NCI-H128 (cell line): ENCODE data around the gene DBNL.

Experiments used
- DNase-seq: peaks from one replicate; lab custom pipeline; 2025; ENCODE audit not compliant: unreplicated experiment; lab: John Stamatoyannopoulos, UW

The DBNL gene

GRCh38 chr7:44042221-44042620, 2.3 kb upstream of the DBNL start:
- DNase-seq = no peak

GRCh38 chr7:44043902-44044301, 600 bp upstream of the DBNL start:
- no peak for DNase-seq

DNA sequence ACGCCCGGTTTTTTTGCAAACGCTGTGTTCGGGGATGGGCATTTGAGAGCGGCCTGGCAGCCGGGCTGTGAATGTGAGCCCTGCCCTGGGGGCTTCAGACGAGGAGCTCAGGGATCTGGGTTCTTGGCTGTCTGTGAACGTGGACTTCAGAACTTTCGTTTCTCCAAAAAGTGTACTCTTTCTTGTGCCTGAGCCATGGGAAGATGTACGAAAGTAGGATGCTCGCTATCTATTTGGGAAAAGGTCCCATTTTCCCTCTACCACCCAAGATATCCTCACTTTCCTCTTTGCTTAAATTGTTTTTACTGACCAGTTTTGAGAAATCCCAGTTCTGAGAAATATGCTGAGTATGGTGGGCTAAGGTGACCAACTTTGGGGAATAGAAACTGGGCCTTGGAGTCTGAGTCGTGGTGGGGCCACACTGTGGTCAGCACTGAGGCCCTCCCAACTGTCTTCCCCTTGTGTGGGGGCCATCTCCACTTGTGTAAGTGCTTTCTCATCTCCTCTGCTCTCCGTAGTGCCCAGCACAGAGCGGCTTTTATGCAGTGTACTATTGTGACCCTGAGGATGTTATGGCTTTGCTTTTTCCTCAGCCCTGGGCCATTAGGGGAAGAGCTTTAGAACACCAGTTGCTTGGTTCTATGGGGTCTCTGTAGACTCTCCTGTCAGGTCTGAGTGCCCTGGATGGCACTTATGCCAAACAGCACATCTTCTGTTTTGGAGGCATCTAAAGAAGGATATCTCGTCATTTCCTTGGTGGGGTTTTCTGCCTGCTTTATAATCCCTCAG, 918 bp downstream of the DBNL start:
- no peak for DNase-seq

- DNase-seq = no peak
Observed at GRCh38 chr7:44046321-44047061, 2.0 kb downstream of the DBNL start.

GRCh38 chr7:44048031-44048795, 3.7 kb downstream of the DBNL start:
- DNase-seq = no peak

DNA sequence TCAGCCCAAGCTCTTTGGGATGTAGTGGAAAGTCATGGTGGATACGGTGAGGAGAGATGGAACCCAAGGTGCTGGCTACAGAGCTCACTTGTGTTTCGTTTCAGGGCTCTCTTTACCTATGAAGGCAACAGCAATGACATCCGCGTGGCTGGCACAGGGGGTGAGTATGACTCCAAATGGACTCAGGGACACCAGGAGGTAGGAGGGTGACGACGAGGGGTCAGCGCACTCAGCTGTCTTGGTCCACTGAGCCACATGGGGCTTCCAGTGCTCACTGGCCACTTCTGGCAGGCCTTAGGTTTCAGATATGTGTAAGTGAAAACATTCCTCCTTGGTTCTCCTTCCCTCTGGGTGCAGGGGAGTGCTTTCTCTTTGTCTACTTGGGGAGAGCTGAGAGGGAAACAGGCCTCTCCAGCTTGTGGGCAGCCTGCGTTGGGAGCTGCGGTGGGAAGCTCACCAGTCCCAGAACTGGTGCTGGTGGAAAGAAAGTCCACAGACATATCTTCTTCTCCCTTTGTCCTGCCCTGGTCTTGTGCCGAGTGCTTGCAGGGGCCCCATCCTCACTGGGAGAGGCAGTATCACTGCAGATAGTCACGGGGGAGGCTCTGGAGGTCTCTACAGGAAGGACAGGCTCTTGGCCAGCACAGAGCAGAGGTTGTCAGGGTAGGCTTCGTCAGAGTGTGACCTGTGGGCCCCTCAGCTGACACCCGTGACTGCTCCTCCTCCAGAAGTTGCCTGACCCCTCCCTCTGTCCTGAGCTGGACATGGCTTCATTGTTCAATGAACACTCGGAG, 5.8 kb downstream of the DBNL start:
- no peak for DNase-seq

GRCh38 chr7:44050915-44051560, 6.5 kb downstream of the DBNL start:
- DNase-seq = no peak

DNA sequence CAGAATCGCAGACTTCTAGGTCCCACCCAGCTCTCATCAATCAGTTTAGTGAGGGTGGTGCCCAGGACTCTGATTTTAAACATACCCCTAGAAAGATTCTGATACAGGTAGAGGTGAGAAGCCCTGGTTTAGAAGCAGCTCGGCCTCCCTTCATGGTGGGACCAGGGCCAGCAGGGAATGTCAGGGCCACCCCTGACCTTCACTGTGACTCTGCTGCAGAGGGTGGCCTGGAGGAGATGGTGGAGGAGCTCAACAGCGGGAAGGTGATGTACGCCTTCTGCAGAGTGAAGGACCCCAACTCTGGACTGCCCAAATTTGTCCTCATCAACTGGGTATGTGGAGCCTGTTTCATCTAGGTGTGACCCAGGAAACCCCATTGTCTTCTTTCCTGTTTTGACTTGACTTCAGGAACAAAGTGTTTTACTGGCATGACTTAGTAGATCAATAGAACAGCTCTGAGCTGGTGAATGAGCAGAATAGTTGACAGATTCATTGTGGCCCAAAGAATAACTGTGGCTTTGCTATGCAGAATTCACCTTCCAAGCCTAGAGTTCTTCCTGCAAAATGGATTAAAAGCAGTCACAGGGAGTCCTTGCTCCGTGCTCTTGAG, 7.2 kb downstream of the DBNL start:
- DNase-seq = no peak

- DNase-seq = no peak
Observed at GRCh38 chr7:44052771-44053365, 8.4 kb downstream of the DBNL start.

- DNase-seq = no peak
Observed at GRCh38 chr7:44056681-44057080, 12.2 kb downstream of the DBNL start.

DNA sequence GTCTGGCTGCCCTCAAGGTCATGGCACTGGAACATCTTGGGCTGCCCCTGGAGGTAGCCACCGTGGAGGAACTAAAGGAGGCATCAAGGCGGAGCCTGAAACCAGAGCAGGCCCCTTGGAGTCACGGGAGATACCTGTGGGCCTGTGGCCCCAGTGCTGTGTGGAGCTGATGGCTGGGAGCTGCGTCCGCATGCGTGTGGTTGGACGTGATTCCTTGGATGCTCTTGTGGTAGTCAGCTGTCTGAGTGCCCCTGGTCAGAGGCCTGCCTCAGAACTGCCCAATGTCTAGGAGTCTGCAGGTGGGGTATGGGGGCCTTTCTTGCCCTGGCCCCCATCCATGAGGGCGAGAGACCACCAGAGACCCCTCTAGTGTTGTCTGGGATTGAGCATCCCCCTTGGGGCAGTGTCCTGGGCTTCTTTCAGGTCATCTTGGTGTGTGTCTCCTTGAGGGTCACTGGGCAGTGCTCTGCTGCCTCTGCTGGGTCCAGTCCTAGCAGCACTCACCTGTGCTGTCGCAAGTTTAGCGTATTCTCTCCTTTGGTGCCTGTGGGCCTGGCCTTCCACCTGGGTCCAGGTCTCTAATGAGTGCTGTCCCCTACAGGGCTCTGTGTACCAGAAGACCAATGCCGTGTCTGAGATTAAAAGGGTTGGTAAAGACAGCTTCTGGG, 12.8 kb downstream of the DBNL start:
- no peak for DNase-seq

GRCh38 chr7:44057849-44058758, 13.6 kb downstream of the DBNL start:
- no peak for DNase-seq

GRCh38 chr7:44058759-44059218, 14.3 kb downstream of the DBNL start:
- DNase-seq = no peak

GRCh38 chr7:44059219-44060090, 15.0 kb downstream of the DBNL start:
- DNase-seq = no peak

DNA sequence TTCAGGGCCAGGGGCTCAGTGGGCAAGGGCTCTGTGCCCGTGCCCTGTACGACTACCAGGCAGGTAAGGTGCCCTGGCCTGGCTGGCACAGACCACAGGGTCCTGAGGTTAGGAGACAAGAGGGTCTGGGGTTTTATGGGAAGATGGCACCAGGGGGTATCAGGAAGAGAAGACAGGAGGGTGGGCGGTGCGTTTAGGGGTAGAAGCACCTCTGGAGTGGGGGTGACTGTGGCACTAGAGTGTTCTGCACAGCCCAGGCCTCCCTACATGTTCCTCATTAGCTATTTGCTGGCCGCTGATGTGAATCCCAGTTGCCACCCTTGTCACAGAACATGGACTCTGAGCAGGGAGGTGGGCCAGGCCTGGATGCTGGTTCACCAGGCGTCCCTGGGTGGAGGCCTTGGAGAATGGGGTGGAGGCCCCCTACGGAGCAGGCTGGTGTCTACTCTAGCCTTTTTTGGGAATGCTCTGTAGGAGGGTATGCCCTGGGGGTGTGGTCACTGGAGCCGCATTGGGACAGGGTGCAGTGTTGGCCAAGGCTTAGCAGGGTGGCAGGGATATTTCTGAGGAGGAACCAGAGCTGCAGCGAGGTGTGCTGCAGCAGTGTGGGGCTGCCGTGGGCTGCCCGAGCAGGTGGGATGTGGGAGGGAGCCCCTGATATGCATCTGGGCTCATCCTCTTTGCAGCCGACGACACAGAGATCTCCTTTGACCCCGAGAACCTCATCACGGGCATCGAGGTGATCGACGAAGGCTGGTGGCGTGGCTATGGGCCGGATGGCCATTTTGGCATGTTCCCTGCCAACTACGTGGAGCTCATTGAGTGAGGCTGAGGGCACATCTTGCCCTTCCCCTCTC, 15.8 kb downstream of the DBNL start:
- DNase-seq = no peak
